SJSA1 (cell line): ENCODE data around the gene MMP25. TPM values are rescaled to one million over a fixed set of nuclear protein-coding genes. Genes with fewer than 3 reads are reported as not detected.

Experiments
- DNase-seq, 2 experiments: peaks; one replicate each; pipeline ENCODE4 v3.0.0-alpha.2; 2015 to 2020; ENCODE audit warnings: low spot score in 2 of 2, low read depth in 1 of 2
- H3K27ac ChIP-seq: fragments of 250-450 bp; sonication (Bioruptor Pico); 2 replicates; pipeline ENCODE4 v1.5.1; 2020; ENCODE audit warnings: mild to moderate bottlenecking, moderate library complexity
- H3K27me3 ChIP-seq: fragments of 250-450 bp; sonication (Bioruptor Pico); replicated peaks from 2 replicates; pipeline ENCODE4 v1.5.1; 2020; ENCODE audit warnings: mild to moderate bottlenecking, moderate library complexity
- H3K36me3 ChIP-seq: fragments of 250-450 bp; sonication (Bioruptor Pico); 2 replicates; pipeline ENCODE4 v1.5.1; 2020; ENCODE audit warnings: mild to moderate bottlenecking
- H3K4me1 ChIP-seq: fragments of 250-450 bp; sonication (Bioruptor Pico); replicated peaks from 2 replicates; pipeline ENCODE4 v1.6.1; 2021; ENCODE audit warnings: mild to moderate bottlenecking
- H3K4me3 ChIP-seq: fragments of 250-450 bp; sonication (Bioruptor Pico); 2 replicates; pipeline ENCODE4 v1.5.1; 2020; ENCODE audit warnings: mild to moderate bottlenecking
- H3K9me3 ChIP-seq: fragments of 250-450 bp; sonication (Bioruptor Pico); replicated peaks from 2 replicates; pipeline ENCODE4 v1.5.1; 2020; ENCODE audit warnings: mild to moderate bottlenecking
- total RNA-seq: library from RNA; depleted of rRNA; stranded (reverse); fragments of >200 nt; shearing (Covaris generic); gene quantifications from 2 replicates; pipeline ENCODE4 v1.2.3, GENCODE V29; 2014; rRNA removed

Gene MMP25
- total RNA-seq, 1 experiment from 2014 or later, result 0.55 TPM

DNA sequence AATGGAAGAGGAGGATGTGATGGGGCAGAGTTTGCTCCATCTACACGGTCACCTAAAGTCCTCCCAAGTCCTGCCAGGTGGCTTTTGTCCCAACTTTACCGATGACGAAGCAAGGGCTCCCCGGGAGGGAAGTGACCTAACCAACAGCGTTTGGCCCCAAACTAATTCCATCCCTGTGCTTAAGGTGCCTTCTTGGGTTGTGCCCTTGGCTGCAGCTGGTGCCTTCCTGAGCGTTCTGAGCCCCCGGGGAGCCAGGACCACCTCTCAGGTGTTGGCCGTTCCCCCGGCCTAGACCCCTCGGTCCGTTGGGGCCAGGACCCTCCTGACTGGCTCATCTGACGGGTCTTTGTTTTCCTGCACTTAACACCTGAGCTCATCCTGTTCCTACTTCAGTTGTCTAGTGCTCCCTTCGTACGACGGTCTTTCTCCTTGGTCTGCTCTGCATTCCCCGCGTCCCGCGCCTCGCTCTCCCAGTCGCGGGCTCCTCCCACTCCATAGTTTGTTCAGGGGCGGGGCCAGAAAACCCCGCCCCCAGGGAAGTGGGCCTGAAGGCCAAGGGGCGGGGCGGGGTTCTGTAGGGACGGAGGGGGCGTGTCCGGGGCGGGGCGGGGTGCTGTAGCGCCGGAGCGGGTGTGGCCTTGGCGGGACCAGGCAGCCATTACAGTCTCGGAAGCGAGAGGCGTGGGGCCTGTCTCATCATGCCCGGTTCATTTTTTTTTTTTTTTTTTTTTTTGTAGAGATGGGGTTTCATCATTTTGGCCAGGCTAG, 53.6 kb downstream of the MMP25 start:
- peak; percentile 83 to 91 for DNase-seq
- Histone ChIP-seq H3K4me3 (no peak overlapping the region), H3K27ac (no peak overlapping the region), H3K27me3 (no peaks in the 10 kb centered on the region), H3K9me3 (no peaks in the 10 kb centered on the region), H3K36me3 (no peaks in the 10 kb centered on the region), H3K4me1 (peaks cover 5% of the 10 kb centered on the region; the same call in 1 of the 2 replicates)

DNA sequence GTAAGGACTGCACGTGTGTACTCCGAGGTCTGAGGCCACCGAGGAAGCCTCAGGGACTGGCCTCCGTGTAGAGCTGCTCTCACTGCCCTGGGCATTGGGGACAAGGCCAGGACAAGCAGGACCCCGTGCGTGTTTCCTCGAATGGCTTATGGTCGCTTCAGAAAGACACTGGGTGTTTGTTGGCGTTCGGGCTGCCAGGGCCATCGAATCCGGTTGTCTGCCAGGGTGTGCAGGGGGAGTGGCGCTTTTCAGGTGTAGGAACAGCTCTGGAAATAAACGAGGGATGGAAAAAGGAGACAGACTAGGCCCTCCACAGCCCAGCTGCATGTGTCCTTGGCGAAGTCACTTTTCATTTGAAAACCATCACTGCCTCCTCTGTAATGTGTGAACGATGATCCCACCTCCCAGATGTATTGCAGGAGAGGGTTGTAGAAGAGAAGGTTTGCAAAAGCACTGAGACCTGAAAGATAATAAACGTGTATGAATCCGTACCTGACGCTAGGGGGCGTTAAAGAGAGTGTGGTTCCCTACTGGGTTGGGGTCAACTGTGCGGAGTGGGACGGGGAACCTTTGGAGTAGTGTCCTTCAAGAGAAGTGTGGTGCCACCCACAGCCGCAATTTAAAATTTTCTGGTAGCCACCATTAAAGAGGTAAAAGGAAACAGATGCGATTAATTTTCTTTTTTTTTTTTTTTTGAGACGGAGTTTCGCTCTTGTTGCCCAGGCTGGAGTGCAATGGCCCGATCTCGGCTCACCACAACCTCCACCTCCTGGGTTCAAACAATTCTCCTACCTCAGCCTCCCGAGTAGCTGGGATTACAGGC, 54.9 kb downstream of the MMP25 start:
- no peak for DNase-seq
- no peaks in the 10 kb centered on the region for H3K36me3 ChIP-seq
- H3K9me3 ChIP-seq, result no peaks in the 10 kb centered on the region
- H3K27me3 ChIP-seq, result no peaks in the 10 kb centered on the region
- peaks cover 5% of the 10 kb centered on the region; the same call in 1 of the 2 replicates for H3K4me1 ChIP-seq
- H3K4me3 ChIP-seq, result no peak overlapping the region
- H3K27ac ChIP-seq, result no peak overlapping the region

DNA sequence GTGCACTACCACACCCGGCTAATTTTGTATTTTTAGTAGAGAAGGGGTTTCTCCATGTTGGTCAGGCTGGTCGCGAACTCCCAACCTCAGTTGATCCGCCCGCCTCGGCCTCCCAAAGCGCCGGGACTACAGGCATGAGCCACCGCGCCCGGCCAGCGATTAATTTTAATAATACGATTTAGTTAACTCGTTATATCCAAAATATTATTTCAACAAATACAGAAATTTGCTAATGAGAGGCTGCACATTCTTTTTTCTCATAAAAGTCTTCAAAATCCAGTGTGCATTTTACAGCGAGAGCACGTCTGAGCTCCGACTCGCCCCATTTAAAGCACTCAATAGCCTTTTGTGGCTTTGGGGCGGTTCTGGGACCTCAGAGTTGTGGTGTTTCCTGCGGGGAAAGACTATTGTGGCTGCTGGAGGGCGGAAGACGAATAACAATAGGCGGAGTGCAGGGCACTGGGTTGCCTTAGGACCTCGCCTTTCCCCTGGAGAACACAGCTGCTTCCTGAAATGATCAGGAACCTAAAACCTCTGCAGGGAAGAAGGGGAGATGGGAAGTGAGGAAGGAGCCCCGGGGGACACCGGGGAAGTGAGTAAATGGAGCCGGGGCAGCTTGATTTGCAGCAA, 55.6 kb downstream of the MMP25 start:
- no peak overlapping the region for H3K4me3 ChIP-seq

GRCh38 chr16:3106205-3106928, 60.0 kb downstream of the MMP25 start:
- Histone ChIP-seq H3K36me3 (no peaks in the 10 kb centered on the region), H3K27ac (no peak overlapping the region), H3K27me3 (no peaks in the 10 kb centered on the region), H3K4me1 (peaks cover 7% of the 10 kb centered on the region), H3K4me3 (peak overlapping the region; percentile 49), H3K9me3 (no peaks in the 10 kb centered on the region)
- DNase-seq, result peak; percentile 60 to 93

More for the DNA sequence above, 55.6 kb downstream of the MMP25 start:
- Histone ChIP-seq H3K9me3 (no peaks in the 10 kb centered on the region), H3K27ac (no peak overlapping the region), H3K4me1 (peaks cover 8% of the 10 kb centered on the region), H3K27me3 (no peaks in the 10 kb centered on the region), H3K36me3 (no peaks in the 10 kb centered on the region)
- no peak for DNase-seq

Other genes with a start within 250 kb of the MMP25 start
- not detected in 2 replicates for gene PRSS41, start 248.1 kb upstream of the MMP25 start, total RNA-seq
- not detected in 2 replicates for gene PRSS21, start 229.3 kb upstream of the MMP25 start, total RNA-seq
- gene ZG16B, start 216.3 kb upstream of the MMP25 start, total RNA-seq, result 0.11 and 0.53 TPM in 2 replicates
- gene PRSS22, start 188.4 kb upstream of the MMP25 start, total RNA-seq, result not detected in 2 replicates
- gene FLYWCH2, start 163.3 kb upstream of the MMP25 start, total RNA-seq, result 72.0 and 82.4 TPM in 2 replicates
- 14.7 and 17.6 TPM in 2 replicates for gene FLYWCH1, start 134.6 kb upstream of the MMP25 start, total RNA-seq
- not detected in 2 replicates for gene KREMEN2, start 82.3 kb upstream of the MMP25 start, total RNA-seq
- 29.9 and 44.0 TPM in 2 replicates for gene PAQR4, start 77.2 kb upstream of the MMP25 start, total RNA-seq
- 66.4 and 80.8 TPM in 2 replicates for gene PKMYT1, start 66.1 kb upstream of the MMP25 start, total RNA-seq
- gene CLDN9, start 33.6 kb upstream of the MMP25 start, total RNA-seq, result not detected in 2 replicates
- gene CLDN6, start 28.4 kb upstream of the MMP25 start, total RNA-seq, result not detected in 2 replicates
- 545 and 625 TPM in 2 replicates for gene TNFRSF12A, start 26.2 kb upstream of the MMP25 start, total RNA-seq
- gene HCFC1R1, start 22.6 kb upstream of the MMP25 start, total RNA-seq, result 16.2 and 30.6 TPM in 2 replicates
- 27.4 and 28.2 TPM in 2 replicates for gene THOC6, start 22.5 kb upstream of the MMP25 start, total RNA-seq
- gene BICDL2, start 9.6 kb upstream of the MMP25 start, total RNA-seq, result not detected in 2 replicates
- gene IL32, start 19.1 kb downstream of the MMP25 start, total RNA-seq, result 99.8 and 160 TPM in 2 replicates
- gene ZSCAN10, start 52.7 kb downstream of the MMP25 start, total RNA-seq, result not detected in 2 replicates
- gene ZNF205, start 66.0 kb downstream of the MMP25 start, total RNA-seq, result 13.8 and 15.3 TPM in 2 replicates
- gene ZNF213, start 88.5 kb downstream of the MMP25 start, total RNA-seq, result 2.6 and 3.8 TPM in 2 replicates
- not detected in 2 replicates for gene OR1F1, start 141.6 kb downstream of the MMP25 start, total RNA-seq
- 8.5 TPM in 2 replicates for gene ZNF200, start 188.6 kb downstream of the MMP25 start, total RNA-seq
- gene MEFV, start 210.1 kb downstream of the MMP25 start, total RNA-seq, result not detected in 2 replicates
- 41.0 and 53.8 TPM in 2 replicates for gene ZNF263, start 236.9 kb downstream of the MMP25 start, total RNA-seq